ENCODE data around the gene MPI. TPM values are rescaled to one million over a fixed set of nuclear protein-coding genes. Genes with fewer than 3 reads are reported as not detected.

The MPI gene
- polyA plus RNA-seq, 3 donors = 19.2 to 19.9 (median 19.7) TPM

DNA sequence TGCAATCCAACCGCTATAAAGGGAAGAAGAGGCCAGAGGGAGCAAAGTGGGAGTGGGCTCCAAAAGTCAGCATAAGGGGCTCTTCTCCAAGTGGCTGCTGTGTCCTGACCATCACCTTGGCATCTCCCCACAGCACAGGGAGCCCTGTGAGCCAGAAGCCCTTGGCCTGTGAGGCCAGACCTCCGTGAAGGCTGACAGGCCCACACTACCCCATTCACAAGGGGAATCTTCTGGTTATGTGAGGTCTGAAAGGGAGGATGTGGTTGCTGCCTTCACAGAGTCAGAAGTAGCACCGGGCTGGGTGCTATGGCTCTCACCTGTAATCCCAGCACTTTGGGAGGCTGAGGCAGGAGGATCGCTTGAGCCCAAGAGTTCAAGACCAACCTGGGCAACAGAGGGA, 44.3 kb upstream of the MPI start:
- Histone ChIP-seq H3K36me3 (replicated peaks in 1 of 2; ENCODE audit: control insufficient read depth in 1 of 2, insufficient read depth in 2 of 2, low read length in 2 of 2) (peaks cover 59 to 64% of the 10 kb centered on the region in 2 donors), H3K9me3 (replicated peaks in 1 of 2; ENCODE audit: control insufficient read depth in 1 of 2, insufficient read depth in 1 of 2, low read length in 2 of 2) (no peaks in the 10 kb centered on the region), H2AFZ (ENCODE audit: insufficient read depth, low read depth, low read length, poor library complexity, severe bottlenecking) (no peak overlapping the region), H3K27me3 (ENCODE audit: control insufficient read depth in 2 of 2, insufficient read depth in 2 of 2, low read length in 2 of 2) (no peaks in the 10 kb centered on the region), H3K27ac (ENCODE audit: low read depth in 1 of 2, low read length in 2 of 2) (no peak overlapping the region), H3K9ac (ENCODE audit: insufficient read depth, low read length, poor library complexity, severe bottlenecking) (no peak overlapping the region), H3K4me3 (replicated peaks in 1 of 3; ENCODE audit: low read depth in 2 of 3, low read length in 3 of 3) (no peak overlapping the region), H3K79me2 (ENCODE audit: insufficient read depth, low read length) (peaks cover 2% of the 10 kb centered on the region), H3K4me2 (replicated peaks; ENCODE audit: extremely low read depth, low read length, poor library complexity, severe bottlenecking) (no peak overlapping the region), H4K20me1 (ENCODE audit: insufficient read depth, low read length) (peaks cover 54% of the 10 kb centered on the region), H3K4me1 (ENCODE audit: control insufficient read depth in 1 of 2, insufficient read depth in 2 of 2, low read length in 2 of 2) (peaks cover 16 to 22% of the 10 kb centered on the region in 2 donors)
- no peak for DNase-seq
- Mint-ChIP-seq H3K27me3 (ENCODE audit: low read depth in 3 of 3) (peaks cover 0 to 3% (median 0%) of the 10 kb centered on the region in 3 donors), H3K27ac (peak overlapping the region in 1 of 7 donors; percentile 17), H3K4me3 (no peak overlapping the region), H3K36me3 (peaks cover 53 to 68% of the 10 kb centered on the region in 2 donors), H3K9me3 (no peaks in the 10 kb centered on the region), H3K4me1 (peaks cover 37% of the 10 kb centered on the region)
- TF ChIP-seq, protein P1, sequence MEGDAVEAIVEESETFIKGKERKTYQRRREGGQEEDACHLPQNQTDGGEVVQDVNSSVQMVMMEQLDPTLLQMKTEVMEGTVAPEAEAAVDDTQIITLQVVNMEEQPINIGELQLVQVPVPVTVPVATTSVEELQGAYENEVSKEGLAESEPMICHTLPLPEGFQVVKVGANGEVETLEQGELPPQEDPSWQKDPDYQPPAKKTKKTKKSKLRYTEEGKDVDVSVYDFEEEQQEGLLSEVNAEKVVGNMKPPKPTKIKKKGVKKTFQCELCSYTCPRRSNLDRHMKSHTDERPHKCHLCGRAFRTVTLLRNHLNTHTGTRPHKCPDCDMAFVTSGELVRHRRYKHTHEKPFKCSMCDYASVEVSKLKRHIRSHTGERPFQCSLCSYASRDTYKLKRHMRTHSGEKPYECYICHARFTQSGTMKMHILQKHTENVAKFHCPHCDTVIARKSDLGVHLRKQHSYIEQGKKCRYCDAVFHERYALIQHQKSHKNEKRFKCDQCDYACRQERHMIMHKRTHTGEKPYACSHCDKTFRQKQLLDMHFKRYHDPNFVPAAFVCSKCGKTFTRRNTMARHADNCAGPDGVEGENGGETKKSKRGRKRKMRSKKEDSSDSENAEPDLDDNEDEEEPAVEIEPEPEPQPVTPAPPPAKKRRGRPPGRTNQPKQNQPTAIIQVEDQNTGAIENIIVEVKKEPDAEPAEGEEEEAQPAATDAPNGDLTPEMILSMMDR (IDR thresholded peaks at IDR 0.05) = no peak
- intact Hi-C loops (cut with micrococcal nuclease) = loop anchor here (10.0 kb wide), 1 partner anchor 59 kb away; the partner anchor contains the start of gene FAM219B (in 2 of the 2)
- WGBS (ENCODE audit: insufficient coverage) = 49% methylated on average over 3 of the region's 4 CpGs

DNA sequence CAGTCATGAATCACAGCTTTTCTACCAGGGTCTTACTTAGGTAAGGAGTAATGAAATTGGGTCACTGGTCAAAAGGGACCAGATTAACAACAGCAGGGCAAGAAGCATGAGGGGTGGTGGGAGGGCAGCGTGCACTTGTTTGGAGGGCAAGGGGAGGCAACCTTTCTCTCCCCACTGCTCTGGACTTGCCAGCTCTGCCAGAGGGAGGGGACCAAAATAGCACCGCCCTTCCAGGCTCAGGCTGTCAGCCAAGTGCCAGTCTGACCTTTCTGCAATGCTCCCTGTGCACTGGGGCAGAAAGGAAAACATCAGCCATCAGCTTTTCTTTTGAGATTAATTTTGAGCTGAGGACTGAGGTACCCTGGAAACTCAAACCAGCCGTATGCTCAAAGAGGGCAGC, 42.4 kb upstream of the MPI start:
- Histone ChIP-seq H2AFZ (ENCODE audit: insufficient read depth, low read depth, low read length, poor library complexity, severe bottlenecking) (no peak overlapping the region), H3K4me1 (ENCODE audit: control insufficient read depth in 1 of 2, insufficient read depth in 2 of 2, low read length in 2 of 2) (peaks cover 13 to 14% of the 10 kb centered on the region in 2 donors), H3K9me3 (replicated peaks in 1 of 2; ENCODE audit: control insufficient read depth in 1 of 2, insufficient read depth in 1 of 2, low read length in 2 of 2) (no peaks in the 10 kb centered on the region), H3K27me3 (ENCODE audit: control insufficient read depth in 2 of 2, insufficient read depth in 2 of 2, low read length in 2 of 2) (no peaks in the 10 kb centered on the region), H3K36me3 (replicated peaks in 1 of 2; ENCODE audit: control insufficient read depth in 1 of 2, insufficient read depth in 2 of 2, low read length in 2 of 2) (peaks cover 77 to 83% of the 10 kb centered on the region in 2 donors), H3K4me3 (replicated peaks in 1 of 3; ENCODE audit: low read depth in 2 of 3, low read length in 3 of 3) (no peak overlapping the region), H3K27ac (ENCODE audit: low read depth in 1 of 2, low read length in 2 of 2) (no peak overlapping the region), H3K79me2 (ENCODE audit: insufficient read depth, low read length) (peaks cover 2% of the 10 kb centered on the region), H4K20me1 (ENCODE audit: insufficient read depth, low read length) (peaks cover 66% of the 10 kb centered on the region), H3K9ac (ENCODE audit: insufficient read depth, low read length, poor library complexity, severe bottlenecking) (no peak overlapping the region), H3K4me2 (replicated peaks; ENCODE audit: extremely low read depth, low read length, poor library complexity, severe bottlenecking) (no peak overlapping the region)
- DNase-seq = no peak
- WGBS (ENCODE audit: insufficient coverage) = 100% methylated on average over 3 of the region's 3 CpGs
- intact Hi-C loops (cut with micrococcal nuclease) = loop anchor here (10.0 kb wide), 1 partner anchor 57 kb away; the partner anchor contains the start of gene FAM219B (in 2 of the 2)
- Mint-ChIP-seq H3K9me3 (no peaks in the 10 kb centered on the region), H3K27ac (no peak overlapping the region), H3K4me3 (no peak overlapping the region), H3K4me1 (peaks cover 21% of the 10 kb centered on the region), H3K27me3 (ENCODE audit: low read depth in 3 of 3) (peaks cover 0 to 1% (median 0%) of the 10 kb centered on the region in 3 donors), H3K36me3 (peaks cover 66 to 76% of the 10 kb centered on the region in 2 donors)
- TF ChIP-seq, protein P1 (IDR thresholded peaks at IDR 0.05) = no peak
